Non-pigmented ciliary epithelial cell (primary cell): ENCODE data around the gene IFNG-AS1.

Experiments
- DNase-seq: peaks from one replicate; pipeline ENCODE4 v3.0.0-alpha.2; 2010; ENCODE audit warnings: low read depth

Gene IFNG-AS1

DNA sequence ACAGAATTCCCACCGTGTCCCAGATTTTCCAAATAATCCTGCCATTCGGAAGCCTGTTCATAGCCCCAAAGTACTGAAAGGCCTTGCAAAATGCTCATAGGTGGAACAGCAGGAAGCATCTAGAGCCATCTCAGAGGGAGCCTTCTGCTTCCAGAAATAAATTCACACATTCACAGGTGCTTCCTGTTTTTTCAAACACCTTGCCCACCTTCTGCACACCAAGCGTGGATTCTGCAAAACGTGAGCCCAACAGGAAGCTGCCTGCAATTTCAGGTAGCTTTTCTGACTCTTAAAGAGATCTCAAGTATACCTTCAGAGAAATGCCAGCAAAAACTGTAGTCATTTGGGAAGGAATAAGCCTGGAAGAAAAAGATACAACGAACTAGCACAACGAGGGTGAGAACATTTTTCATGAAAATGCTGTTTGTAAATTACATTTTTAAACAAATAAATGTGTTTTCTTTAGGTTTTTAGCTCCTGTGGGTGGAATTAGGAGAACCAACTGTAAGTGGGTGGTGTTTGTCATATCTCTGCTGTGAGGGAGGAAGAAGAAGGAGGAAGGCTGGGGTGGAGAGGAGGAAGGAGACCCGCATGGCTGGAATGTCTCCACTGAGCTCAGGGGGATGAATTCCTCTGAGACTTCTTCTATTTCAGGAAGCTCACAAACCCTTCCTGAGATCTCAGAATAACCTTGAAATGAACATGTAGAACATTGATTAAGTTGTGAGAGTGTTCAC lies at the start of gene IFNG-AS1:
IFNG-AS1 (plus strand) TSS at position 264 of the 737 bp plus-strand sequence.
- DNase-seq, result no peak

DNA sequence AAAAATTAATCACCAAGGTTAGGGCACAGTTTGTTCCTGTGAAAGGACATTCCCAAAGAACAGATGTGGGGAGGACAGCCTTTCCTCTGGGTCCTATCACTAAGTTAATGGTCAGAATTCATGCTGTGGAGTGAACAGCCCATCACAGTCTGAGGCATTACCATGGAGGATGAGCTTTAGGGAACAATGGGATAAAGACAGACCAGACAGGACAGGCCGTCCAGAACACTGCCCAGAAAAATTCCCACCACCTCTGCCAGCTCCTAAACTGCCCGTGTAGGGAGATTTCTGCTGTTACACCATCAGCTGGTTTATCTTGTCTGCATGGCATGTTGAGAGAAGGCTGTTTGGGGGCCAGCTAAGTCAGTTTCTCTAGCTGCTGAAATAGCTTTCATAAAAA lies 49.6 kb upstream of the IFNG-AS1 start:
- no peak for DNase-seq

DNA sequence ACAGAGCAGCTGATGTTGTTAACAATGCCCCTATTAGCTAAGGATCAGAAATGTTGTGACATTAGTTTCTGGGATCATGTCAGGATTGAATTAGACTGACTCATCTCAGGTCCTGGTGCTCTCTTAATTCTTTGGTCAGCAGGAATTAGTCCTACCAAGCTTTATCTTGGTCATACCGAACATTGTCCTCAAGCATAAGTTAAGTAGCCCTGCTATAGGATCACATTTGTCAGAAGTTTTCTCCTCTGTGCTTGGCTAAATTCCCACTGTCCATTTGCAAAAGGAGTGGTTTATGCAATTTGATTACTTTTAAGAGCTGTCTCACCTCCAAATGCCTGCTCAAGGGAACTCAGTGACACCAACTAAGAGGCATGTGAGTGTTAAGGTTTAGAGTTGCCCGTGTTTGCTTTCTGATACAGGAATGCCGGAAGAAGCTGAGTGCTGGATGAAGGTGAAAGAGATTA lies 48.4 kb upstream of the IFNG-AS1 start:
- peak; percentile 15 for DNase-seq

DNA sequence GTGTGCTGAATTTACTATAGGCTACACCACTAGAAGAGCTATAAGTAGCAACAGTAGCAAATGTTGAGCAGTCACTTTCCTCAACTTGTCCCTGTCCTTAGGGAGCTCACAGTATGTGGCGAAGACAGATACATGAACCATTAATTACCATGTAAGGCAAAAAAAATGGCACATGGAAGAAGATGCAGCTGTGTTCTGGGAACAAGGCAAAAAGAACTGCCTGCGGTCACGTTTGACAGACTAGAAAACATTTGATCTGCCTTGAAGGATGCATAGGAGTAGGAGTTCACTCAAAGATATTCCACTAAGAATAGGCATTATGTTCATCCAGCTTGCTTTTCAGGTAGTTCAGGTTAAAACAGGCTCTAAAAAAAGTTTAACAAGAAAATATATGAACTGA lies 46.5 kb upstream of the IFNG-AS1 start:
- no peak for DNase-seq

DNA sequence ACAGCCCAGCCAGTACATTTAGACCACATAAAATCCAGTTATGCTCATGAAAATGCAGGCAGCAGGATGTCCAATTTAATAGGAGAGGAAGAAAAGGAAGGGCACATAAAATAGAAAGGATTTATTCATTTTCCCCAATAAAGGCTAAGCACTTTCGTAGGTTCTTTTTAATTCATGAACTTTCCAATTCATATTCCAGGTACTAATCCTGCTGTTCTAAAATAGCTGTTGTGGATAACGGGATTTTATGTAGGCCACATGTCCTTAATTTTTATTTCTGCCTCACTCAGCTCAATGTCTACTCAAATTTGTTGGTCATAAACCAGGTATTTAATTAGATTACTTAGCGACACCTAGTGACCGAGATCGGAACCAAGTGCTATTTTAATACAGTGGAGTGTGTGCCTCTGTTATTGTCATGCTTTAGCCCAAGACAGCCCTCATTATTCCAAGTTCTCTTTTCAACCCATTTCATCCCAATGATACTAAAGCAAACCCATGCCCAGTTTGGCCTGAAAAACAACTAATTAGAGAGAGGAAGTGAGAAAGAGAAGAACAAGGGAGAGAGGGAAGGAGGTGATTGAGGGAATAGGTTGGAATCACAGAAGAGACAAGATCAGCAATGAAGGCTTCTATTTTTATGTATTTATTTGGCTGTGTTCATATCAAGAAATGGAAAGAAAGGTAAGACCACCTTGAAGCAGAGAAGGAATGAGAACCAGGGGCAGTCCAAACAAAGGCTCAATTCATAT lies 45.9 kb upstream of the IFNG-AS1 start:
- peak; percentile 35 for DNase-seq

DNA sequence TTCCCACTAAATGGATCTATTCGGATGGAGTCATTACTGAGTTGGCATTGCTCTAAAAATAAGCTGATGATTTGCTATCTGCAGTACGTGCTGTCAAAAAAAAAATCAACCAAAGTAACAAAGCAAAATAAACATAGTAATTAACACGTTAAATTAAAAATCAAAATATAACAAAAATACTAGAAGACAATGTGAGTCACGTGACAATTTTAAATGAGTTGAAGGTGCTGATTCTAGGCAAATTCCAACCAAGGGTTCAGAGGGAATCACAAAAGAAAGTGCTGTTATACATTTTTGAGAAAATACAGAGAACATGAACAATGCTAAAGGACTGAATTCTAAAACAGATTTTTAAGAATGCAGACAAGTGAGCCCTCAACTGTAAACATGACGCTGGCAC lies 45.2 kb upstream of the IFNG-AS1 start:
- no peak for DNase-seq

DNA sequence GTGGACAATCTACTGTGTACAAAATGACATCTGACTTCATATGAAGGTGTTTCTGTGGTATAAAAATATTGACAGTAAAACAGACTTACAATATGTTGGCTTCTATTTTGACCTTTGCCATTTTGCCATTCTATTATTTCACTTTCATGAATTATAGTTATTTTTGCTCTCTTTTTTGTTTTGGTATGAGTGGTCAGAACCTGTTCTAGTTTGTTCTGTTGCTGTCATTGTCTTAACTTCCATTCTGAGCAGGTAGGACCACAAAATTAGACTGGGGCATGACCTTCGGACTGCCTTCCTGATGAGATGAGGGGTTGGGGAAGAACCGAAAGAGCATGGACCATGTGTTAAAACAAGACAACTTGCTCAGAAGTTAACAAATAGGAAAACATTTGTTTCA lies 36.5 kb upstream of the IFNG-AS1 start:
- DNase-seq, result no peak

DNA sequence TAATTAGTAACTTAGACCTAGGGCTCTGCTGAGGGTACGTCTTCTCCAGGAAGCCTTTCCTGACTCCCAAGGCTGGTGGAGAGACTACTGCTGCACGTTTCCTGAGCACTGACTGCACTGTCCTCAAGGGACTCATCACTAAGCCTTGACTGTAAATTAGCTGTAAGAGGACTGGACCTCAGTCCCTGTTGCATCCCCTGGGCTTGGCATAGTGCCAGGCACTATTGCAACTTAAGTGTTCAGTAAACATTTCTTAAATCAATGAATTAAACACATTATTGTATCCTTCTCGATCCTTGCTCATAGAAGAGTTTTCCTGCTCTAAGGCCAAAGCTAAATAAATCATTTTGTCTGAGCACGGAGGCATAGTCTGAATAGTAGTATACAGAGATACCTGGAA lies 31.9 kb upstream of the IFNG-AS1 start:
- DNase-seq, result no peak

DNA sequence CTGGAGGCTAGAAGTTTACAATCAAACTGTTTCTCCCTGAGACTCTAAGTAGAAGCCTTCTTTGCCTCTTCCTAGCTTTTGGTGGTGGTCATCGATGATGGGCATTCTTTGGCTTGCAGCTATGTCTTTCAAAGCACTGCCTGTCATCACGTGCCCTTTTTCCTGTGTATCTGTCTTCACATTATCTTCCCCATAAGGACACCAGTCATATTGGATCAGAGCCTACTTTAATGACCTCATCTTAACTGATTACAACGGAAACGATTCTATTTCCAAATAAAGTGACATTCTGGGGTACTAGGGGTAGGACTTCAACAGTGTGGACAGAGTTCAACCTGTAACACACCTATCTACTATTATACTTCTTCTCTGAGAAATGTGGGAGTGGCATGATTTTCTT lies 31.1 kb upstream of the IFNG-AS1 start:
- no peak for DNase-seq

DNA sequence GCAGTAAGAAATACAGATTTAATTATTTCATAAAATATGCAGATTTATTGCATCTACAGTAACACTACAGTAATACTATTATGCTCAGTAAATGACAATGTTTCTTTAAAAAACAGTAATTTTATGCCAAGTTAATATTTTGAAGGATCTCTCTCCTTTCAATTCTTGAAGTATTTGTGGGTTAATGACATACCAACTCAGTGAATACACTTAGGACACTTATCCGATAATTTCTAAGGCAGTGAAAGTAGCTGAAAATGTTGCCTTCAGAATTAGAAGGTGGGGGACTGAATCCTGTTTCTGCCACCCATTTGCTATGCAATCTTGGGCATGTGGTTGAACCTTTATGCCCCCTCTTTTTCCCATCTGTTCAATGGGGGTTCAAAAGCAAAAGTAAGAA lies 24.8 kb upstream of the IFNG-AS1 start:
- DNase-seq, result no peak

DNA sequence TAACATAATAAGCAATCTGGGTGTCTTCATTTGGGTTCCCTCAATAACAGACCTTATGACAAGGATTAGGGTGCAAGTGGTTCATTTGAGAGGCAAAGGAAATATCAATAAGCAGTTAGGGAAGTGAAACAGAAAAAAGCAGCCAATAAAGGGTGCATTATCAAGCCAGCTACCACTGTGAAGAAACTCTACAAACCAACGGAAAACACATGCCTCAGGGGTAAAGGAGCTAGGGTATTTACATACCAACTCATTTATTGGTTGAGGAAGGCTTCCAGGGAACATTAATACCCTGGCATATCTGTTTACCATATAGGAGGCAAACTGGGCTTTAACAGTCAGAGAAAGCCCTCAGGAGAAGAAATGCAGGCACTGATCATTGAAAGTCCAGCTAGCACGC lies 22.7 kb upstream of the IFNG-AS1 start:
- no peak for DNase-seq

DNA sequence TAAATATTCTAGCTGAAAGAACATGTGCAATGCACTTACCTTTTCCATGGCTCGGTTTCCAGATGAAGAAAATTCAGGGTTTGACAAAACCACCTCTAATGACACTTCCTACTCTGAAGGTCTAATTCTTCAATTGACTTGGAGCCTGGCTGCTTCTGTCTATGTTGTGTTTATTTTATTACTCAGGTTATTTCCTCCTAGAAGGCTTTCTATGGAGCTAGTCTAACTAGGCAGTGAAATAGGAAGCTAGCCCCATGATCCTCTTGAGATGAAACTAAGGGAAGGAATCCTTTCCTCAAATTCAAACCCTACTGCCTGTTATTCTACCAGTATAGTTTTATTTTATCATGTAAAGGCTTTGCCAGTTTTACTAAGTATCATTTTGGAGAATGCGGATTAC lies 20.9 kb upstream of the IFNG-AS1 start:
- DNase-seq, result no peak

DNA sequence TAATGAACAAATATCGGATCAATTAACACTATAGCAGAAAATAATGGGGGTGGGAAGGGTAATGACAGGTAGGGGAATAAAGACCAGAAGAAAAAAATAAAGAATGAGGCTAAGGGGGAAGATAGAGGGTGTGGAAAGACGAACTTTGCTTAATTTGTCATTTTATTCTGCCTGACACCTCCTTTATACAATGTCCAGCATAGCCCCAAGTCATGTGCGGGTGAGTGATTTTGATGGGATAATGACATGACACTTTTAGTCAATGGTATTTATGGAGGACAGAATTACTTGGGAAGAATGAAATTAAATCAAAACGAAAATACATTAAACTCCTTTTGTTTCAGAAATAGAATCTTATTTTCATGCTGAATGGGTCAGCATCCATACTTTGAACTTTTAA lies 20.5 kb upstream of the IFNG-AS1 start:
- DNase-seq, result no peak

DNA sequence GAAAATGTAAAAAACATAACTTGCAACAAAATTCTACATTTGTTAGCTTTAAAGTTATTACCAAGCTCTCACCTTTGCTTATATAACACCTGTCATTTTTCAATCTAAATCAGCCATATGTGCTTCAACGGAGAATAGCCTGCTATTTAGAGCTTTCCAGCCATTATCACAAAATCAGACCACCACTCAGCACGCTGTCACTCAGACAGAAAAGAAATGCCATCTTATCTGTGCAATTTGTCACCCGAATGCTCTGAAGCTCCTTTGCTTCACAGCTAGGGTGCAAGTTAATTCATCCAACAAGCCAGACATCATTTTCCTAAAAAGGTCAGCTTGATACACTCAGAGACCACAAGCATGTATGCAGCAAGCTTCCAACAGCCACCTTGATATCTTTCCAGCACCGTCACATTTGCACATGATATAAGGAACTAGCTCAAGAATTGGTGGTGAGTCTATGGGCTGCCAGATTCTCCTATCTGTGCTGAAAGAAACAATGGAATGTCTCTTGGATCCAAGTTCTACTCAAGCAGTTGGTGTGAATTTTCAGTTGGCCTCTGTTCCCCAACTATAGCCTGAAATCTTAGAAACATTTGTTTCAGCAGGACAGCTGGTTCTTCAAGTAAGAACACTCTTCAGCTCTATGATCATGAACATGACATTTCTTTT lies 20.0 kb upstream of the IFNG-AS1 start:
- DNase-seq, result no peak

DNA sequence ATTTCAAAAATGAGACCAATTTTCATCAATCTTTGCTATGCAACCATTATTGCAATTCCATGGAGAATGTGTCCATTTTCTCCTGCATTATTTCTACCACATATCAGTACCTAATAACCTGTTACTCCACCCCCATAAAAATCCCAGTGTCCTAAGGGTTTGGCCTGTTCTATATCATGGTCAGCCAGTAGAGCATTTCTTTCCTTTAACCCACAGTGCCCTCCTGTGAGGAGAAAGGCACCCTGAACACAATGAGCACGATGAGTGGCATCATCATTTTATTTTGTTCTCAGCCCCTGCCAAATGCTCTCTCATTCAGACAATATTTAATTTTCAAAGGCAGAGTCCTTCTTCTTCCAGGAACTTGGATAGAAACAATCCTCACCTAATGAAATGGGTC lies 11.6 kb upstream of the IFNG-AS1 start:
- DNase-seq, result no peak

DNA sequence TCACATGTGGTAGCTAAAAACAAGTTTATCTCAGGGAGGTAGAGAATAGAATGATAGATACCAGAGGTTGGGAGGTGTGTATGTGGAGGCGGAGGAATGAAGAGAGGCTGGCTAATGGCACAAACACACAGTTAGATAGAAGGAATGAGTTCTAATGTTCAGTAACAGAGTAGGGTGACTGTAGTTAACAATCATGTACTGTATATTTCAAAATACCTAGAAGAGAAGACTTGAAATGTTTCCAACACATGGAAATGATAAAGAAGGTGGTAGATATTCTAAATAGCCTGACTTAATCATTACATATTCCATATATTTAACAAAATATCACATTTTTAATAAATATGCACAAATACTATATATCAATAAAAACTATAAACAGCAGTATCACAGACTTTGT lies 8.9 kb upstream of the IFNG-AS1 start:
- no peak for DNase-seq

DNA sequence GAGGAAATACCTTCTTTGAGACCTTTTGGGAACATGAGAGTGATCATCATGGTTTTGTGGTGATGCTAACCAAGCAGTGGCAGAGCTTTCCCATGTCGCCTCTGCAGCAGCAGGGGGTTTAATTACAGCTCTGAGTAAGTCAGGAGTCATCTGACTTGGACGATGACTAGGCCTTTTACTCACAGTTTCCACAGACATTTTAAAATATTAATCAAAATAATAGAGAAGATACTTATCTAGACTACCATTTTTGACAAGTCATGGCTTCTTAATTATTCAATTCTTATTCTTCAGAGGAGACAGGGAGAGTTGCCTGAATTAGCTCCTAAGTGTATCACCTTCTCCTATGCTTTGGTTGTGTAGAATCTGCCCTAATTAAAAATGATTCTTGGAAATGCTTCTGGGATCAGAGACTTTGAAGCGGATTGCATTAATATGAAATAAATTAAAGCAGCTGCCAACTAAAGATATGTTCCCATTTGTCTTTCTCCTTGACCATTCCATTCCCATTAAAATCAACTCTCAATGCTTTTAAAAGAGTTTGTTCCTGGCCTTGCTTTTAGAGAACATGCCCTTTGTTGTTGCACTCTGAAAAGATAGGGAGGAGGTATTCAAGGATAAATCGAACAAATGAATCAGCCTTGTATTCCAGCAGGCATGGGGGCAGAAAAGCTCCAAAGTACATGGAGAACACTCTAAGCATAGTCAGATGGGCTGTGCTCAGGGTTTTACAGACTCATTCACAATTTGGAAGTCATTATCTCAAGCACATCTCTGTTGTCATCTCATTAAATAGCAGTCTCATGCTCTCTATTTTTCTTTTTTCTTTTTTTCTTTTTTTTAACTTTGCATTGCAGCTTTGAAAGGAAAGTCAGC lies 7.7 kb upstream of the IFNG-AS1 start:
- peak; percentile 83 for DNase-seq

DNA sequence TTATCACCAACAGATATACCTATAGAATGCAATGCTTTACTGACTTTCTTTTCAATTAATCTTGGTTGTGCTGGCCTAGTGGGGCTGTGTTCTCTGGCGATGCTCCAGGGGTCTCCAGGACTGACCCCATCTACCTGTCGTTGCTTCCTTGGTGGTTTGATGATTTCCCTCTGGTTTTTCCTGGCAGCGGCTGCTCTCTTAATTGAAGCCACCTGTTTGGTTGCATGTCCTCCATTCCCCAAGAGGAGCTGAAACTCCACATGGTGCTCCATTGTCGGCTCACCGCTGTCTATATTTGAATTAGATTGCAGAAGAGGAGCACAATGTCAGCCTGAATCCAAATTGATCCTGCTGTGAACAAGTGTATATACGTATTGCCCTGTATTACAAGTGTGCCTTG lies 7.1 kb upstream of the IFNG-AS1 start:
- DNase-seq, result no peak

DNA sequence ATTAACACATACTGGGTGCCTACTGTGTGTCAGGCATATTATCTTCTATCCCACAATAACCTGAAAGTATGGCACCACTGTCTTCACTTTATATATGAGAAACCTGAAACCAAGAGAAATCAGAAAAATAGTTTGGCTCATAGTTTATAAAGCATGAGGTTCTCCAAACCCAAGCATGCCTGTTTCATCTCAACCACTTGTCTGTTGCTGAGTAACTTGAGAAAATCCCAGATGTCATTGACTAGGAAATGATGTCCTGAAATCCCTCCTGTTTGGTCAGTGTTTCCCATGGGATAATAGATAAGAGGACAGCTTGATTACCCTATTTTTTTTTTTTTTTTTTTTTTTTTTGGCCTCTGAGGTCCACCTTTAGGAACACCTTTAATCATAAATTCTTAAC lies 2.6 kb upstream of the IFNG-AS1 start:
- no peak for DNase-seq

DNA sequence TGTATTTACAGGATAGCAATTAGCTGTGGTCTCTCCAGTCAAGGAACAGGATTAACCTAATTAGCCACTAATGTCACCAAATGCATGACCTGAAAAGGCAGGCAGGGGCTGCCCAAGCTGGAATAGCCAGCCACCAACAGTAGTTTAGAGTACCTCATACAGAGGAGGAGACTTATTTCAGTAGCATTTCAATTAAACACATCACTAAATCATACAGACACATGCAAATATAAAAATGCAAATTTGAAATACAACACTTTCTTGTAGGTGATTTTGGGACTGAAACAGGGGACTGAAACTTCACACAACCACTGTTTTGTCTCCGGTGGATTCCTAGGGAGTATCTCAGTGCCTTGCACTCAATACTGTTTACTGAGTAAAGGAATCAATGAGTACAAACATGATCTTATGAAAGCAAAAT lies 636 bp upstream of the IFNG-AS1 start:
- DNase-seq, result no peak

DNA sequence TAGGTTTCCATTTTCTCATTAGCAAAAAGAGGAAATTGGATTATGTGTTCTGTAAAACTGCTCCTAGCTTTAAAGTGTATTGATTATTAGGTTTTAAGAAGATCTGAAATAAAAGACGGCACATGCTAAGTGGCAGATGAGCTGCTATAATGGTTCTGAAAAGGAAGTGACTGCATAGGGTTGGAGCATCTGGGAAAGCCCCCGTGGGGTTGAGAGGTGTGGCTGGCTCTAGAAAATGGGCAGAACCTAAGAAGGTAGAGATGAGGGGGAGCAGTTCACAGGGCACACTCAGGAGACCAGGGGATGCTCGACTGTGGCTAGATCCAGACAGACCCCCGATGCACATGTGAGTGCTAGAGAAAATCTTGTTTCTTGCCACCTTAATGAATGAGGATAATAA lies 1.9 kb downstream of the IFNG-AS1 start:
- no peak for DNase-seq

DNA sequence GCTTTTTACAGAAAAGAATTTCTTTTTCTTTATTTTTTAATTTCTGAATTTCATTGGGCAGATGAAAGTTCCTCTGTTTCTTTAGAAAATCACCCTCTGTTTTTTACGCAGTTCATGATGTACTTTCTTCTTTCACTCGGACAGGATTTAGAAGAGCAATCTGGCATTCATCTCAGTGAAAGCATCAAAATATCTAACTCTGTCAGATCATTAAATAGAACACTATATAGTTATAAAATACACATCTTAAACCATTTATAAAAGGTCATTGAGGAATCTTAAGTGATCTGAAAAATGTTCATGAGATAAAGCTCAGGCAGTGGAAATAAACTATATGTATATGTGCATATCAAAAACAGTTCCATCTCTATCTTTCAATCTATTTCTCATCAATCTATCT lies 3.9 kb downstream of the IFNG-AS1 start:
- no peak for DNase-seq
